Thymus (tissue), 14 donors: Measurements from ENCODE around the gene POLR2B. TPM values are rescaled to one million over a fixed set of nuclear protein-coding genes. Genes with fewer than 3 reads are reported as not detected.
A peak's percentile ranks its signal among the peaks of the same experiment; 100 is the strongest.
"Not testable (repeated sequence)": the region's sequence is repeated elsewhere in the genome, so short reads cannot be mapped to it uniquely, and the experiment has no call there.

Source experiments
- DNase-seq, 9 donors: peaks; one replicate each; pipeline ENCODE4 v3.0.0-alpha.2; 2013; ENCODE audit warnings: low spot score in 9 of 9, low read depth in 6 of 9, missing footprints in 1 of 9
- H3K27ac ChIP-seq, 2 donors: one replicate each; pipeline ENCODE4 v1.5.1; 2013; ENCODE audit warnings: control low read depth in 1 of 2, low read depth in 1 of 2, low read length in 1 of 2, mild to moderate bottlenecking in 1 of 2, moderate library complexity in 1 of 2
- H3K27me3 ChIP-seq, 2 donors: one replicate each; pipeline ENCODE4 v1.5.1; 2013; ENCODE audit warnings: low read length in 1 of 2; ENCODE audit not compliant: control insufficient read depth in 2 of 2, insufficient read depth in 1 of 2
- H3K36me3 ChIP-seq, 2 donors: one replicate each; pipeline ENCODE4 v1.5.1; 2013; ENCODE audit warnings: low read length in 1 of 2, mild to moderate bottlenecking in 1 of 2, moderate library complexity in 1 of 2; ENCODE audit not compliant: control insufficient read depth in 2 of 2, insufficient read depth in 2 of 2
- H3K4me1 ChIP-seq, 2 donors: one replicate each; pipeline ENCODE4 v1.5.1; 2013; ENCODE audit warnings: low read length in 2 of 2; ENCODE audit not compliant: control insufficient read depth in 2 of 2, insufficient read depth in 2 of 2
- H3K4me3 ChIP-seq, 2 donors: one replicate each; pipeline ENCODE4 v1.5.1; 2013; ENCODE audit warnings: low read length in 2 of 2, control low read depth in 1 of 2, mild to moderate bottlenecking in 1 of 2
- H3K9me3 ChIP-seq, 2 donors: one replicate each; pipeline ENCODE4 v1.5.1; 2013; ENCODE audit warnings: low read length in 1 of 2, mild to moderate bottlenecking in 1 of 2; ENCODE audit not compliant: control insufficient read depth in 2 of 2, insufficient read depth in 1 of 2
- WGBS: extraction: QIAGEN DNeasy Blood & Tissue Kit; methylation state at CpG from one replicate; pipeline ENCODE4 v1.1.7; 2013; 5-methylcytosine and 5-hydroxymethylcytosine counted together
- long read RNA-seq, 10 donors: transcript quantifications; one replicate each; lab custom pipeline, GENCODE V29; 2026
- polyA plus RNA-seq: library from polyadenylated mRNA; stranded (reverse); fragments of 200-250 nt; gene quantifications from one replicate; pipeline ENCODE4 v1.2.3, GENCODE V29; 2013
- total RNA-seq: library from RNA; stranded (reverse); fragments of 120-200 nt; gene quantifications from one replicate; pipeline ENCODE4 v1.2.4, GENCODE V29; 2013
- donor health status: healthy.

Gene POLR2B
- 120 TPM for total RNA-seq
- polyA plus RNA-seq: 59.5 TPM
- long read RNA-seq, donor 1, partial matches to known transcripts: 0 of 15 reads
- long read RNA-seq, donor 1, other reads (novel, unspliced or antisense): 15 of 15 reads
- long read RNA-seq, donor 2: 0 reads
- long read RNA-seq, donor 3, transcript POLR2B-201 (25 exons, 3,748 nt): major isoform, 15 of 530 reads
- long read RNA-seq, donor 3, partial matches to known transcripts: 494 of 530 reads
- long read RNA-seq, donor 3, other reads (novel, unspliced or antisense): 18 of 530 reads
- long read RNA-seq, donor 4, partial matches to known transcripts: 118 of 250 reads
- long read RNA-seq, donor 4, other reads (novel, unspliced or antisense): 130 of 250 reads
- long read RNA-seq, donor 5, transcript POLR2B-201 (25 exons, 3,748 nt): major isoform, 12 of 1,557 reads
- long read RNA-seq, donor 5, partial matches to known transcripts: 1,396 of 1,557 reads
- long read RNA-seq, donor 5, other reads (novel, unspliced or antisense): 147 of 1,557 reads
- long read RNA-seq, donor 6, transcript POLR2B-201 (25 exons, 3,748 nt): major isoform, 10 of 21 reads
- long read RNA-seq, donor 6, partial matches to known transcripts: 9 of 21 reads
- long read RNA-seq, donor 6, other reads (novel, unspliced or antisense): 0 of 21 reads
- long read RNA-seq, donor 7, transcript POLR2B-201 (25 exons, 3,748 nt): major isoform, 12 of 12 reads
- long read RNA-seq, donor 7, partial matches to known transcripts: 0 of 12 reads
- long read RNA-seq, donor 7, other reads (novel, unspliced or antisense): 0 of 12 reads
- long read RNA-seq, donor 8, partial matches to known transcripts: 28 of 32 reads
- long read RNA-seq, donor 8, other reads (novel, unspliced or antisense): 0 of 32 reads
- long read RNA-seq, donor 9, transcript POLR2B-201 (25 exons, 3,748 nt): major isoform, 9 of 84 reads
- long read RNA-seq, donor 9, partial matches to known transcripts: 74 of 84 reads
- long read RNA-seq, donor 9, other reads (novel, unspliced or antisense): 0 of 84 reads
- long read RNA-seq, donor 10, transcript POLR2B-201 (25 exons, 3,748 nt): major isoform, 7 of 102 reads
- long read RNA-seq, donor 10, partial matches to known transcripts: 95 of 102 reads
- long read RNA-seq, donor 10, other reads (novel, unspliced or antisense): 0 of 102 reads

GRCh38 chr4:56978750-56979303 lies at the start of gene POLR2B:
Gene POLR2B, plus strand, starts transcription at chr4:56978896. Its CDS starts 90 bp downstream, at chr4:56978986.
- Histone ChIP-seq H3K36me3 (peaks cover 3 to 12% of the 10 kb centered on the region in 2 donors), H3K9me3 (no peaks in the 10 kb centered on the region), H3K27me3 (no peaks in the 10 kb centered on the region), H3K4me1 (peaks cover 22 to 30% of the 10 kb centered on the region in 2 donors), H3K27ac (peak within 1 kb of the TSS; percentile 95 to 99), H3K4me3 (peak within 1 kb of the TSS; percentile 75 to 82)
- under 1% methylated on average over 37 of the region's 37 CpGs for WGBS
- peak; percentile 77 to 94 (median 85) for DNase-seq

- Histone ChIP-seq H3K27me3 (no peaks in the 10 kb centered on the region), H3K36me3 (peaks cover 31 to 50% of the 10 kb centered on the region in 2 donors), H3K4me3 (no peak overlapping the region), H3K27ac (no peak overlapping the region), H3K4me1 (no peaks in the 10 kb centered on the region), H3K9me3 (no peaks in the 10 kb centered on the region)
- WGBS: 98% methylated on average over 7 of the region's 7 CpGs
- DNase-seq: no peak
Measured at GRCh38 chr4:56930638-56931037, 48.1 kb upstream of the POLR2B start.

GRCh38 chr4:56931924-56932323 lies 46.8 kb upstream of the POLR2B start:
- peaks cover 36 to 42% of the 10 kb centered on the region in 2 donors for H3K36me3 ChIP-seq
- no peaks in the 10 kb centered on the region for H3K4me1 ChIP-seq
- no peak for DNase-seq
- H3K9me3 ChIP-seq: no peaks in the 10 kb centered on the region
- H3K27me3 ChIP-seq: no peaks in the 10 kb centered on the region
- H3K27ac ChIP-seq: no peak overlapping the region
- no peak overlapping the region for H3K4me3 ChIP-seq
- WGBS: 97% methylated on average over 4 of the region's 4 CpGs

GRCh38 chr4:56937262-56937661 lies 41.4 kb upstream of the POLR2B start:
- no peak for DNase-seq
- no peaks in the 10 kb centered on the region for H3K9me3 ChIP-seq
- H3K27ac ChIP-seq: no peak overlapping the region
- no peaks in the 10 kb centered on the region for H3K27me3 ChIP-seq
- peaks cover 16 to 20% of the 10 kb centered on the region in 2 donors for H3K36me3 ChIP-seq
- WGBS: 96% methylated on average over 6 of the region's 6 CpGs
- H3K4me3 ChIP-seq: no peak overlapping the region
- no peaks in the 10 kb centered on the region for H3K4me1 ChIP-seq

- WGBS: 98% methylated on average over 14 of the region's 14 CpGs
- H3K27ac ChIP-seq, H3K4me3 ChIP-seq, H3K4me1 ChIP-seq, H3K9me3 ChIP-seq, DNase-seq, H3K27me3 ChIP-seq: not testable (repeated sequence)
- H3K36me3 ChIP-seq: peaks cover 12 to 20% of the 10 kb centered on the region in 2 donors
Measured at GRCh38 chr4:56939826-56940225, 38.9 kb upstream of the POLR2B start.

GRCh38 chr4:56940403-56940802 lies 38.3 kb upstream of the POLR2B start:
- H3K27me3 ChIP-seq: no peaks in the 10 kb centered on the region
- no peak overlapping the region for H3K4me3 ChIP-seq
- peaks cover 12 to 20% of the 10 kb centered on the region in 2 donors for H3K36me3 ChIP-seq
- 98% methylated on average over 12 of the region's 12 CpGs for WGBS
- DNase-seq: no peak
- no peaks in the 10 kb centered on the region for H3K4me1 ChIP-seq
- no peak overlapping the region for H3K27ac ChIP-seq
- H3K9me3 ChIP-seq: no peaks in the 10 kb centered on the region

- H3K27ac ChIP-seq: no peak overlapping the region
- no peaks in the 10 kb centered on the region for H3K9me3 ChIP-seq
- H3K36me3 ChIP-seq: peaks cover 12 to 20% of the 10 kb centered on the region in 2 donors
- no peak for DNase-seq
- H3K4me1 ChIP-seq: no peaks in the 10 kb centered on the region
- no peaks in the 10 kb centered on the region for H3K27me3 ChIP-seq
- H3K4me3 ChIP-seq: no peak overlapping the region
Measured at GRCh38 chr4:56940971-56941370, 37.7 kb upstream of the POLR2B start.

- H3K4me3 ChIP-seq: no peak overlapping the region
- no peaks in the 10 kb centered on the region for H3K9me3 ChIP-seq
- DNase-seq: no peak
- H3K36me3 ChIP-seq: peaks cover 12 to 20% of the 10 kb centered on the region in 2 donors
- 97% methylated on average over 3 of the region's 3 CpGs for WGBS
- H3K27me3 ChIP-seq: no peaks in the 10 kb centered on the region
- no peak overlapping the region for H3K27ac ChIP-seq
- H3K4me1 ChIP-seq: no peaks in the 10 kb centered on the region
Measured at GRCh38 chr4:56941403-56941802, 37.3 kb upstream of the POLR2B start.
